Body of pancreas (tissue), 4 donors: ENCODE data around the gene GANAB. TPM values are rescaled to one million over a fixed set of nuclear protein-coding genes. Genes with fewer than 3 reads are reported as not detected.

Source experiments
- ATAC-seq: fragments of 150-250 bp; one replicate; pipeline ENCODE4 v1.9.1; 2016
- DNase-seq, 4 donors: peaks; one replicate each; pipeline ENCODE4 v3.0.0-alpha.2; 2019
- H3K27ac ChIP-seq, 4 donors: fragments of 200-600 bp; sonication (generic); 1 replicate in 3 of 4; 2 replicates in 1 of 4; pipeline versions ENCODE4 v1.5.1 to v1.6.1; 2016 to 2019; ENCODE audit warnings: mild to moderate bottlenecking in 1 of 4, mixed read lengths in 1 of 4, moderate library complexity in 1 of 4
- H3K27me3 ChIP-seq, 2 donors: fragments of 200-600 bp; sonication (generic); one replicate each; pipeline ENCODE4 v1.6.0; 2016; ENCODE audit warnings: mild to moderate bottlenecking in 1 of 2
- H3K36me3 ChIP-seq, 2 donors: fragments of 200-600 bp; sonication (generic); replicated peaks in 1 of 2; 2 replicates each; pipeline ENCODE4 v1.5.1; 2016; ENCODE audit warnings: low read depth in 2 of 2; ENCODE audit not compliant: insufficient read depth in 1 of 2
- H3K4me1 ChIP-seq: fragments of 200-600 bp; sonication (generic); one replicate; pipeline ENCODE4 v1.6.0; 2016
- H3K4me3 ChIP-seq, 2 donors: fragments of 200-600 bp; sonication (generic); 1 replicate in 1 of 2; 2 replicates in 1 of 2; pipeline ENCODE4 v1.5.1; 2016 to 2019
- H3K9me3 ChIP-seq, 3 donors: fragments of 200-600 bp; sonication (generic); 1 replicate in 2 of 3; 2 replicates in 1 of 3; pipeline ENCODE4 v1.5.1; 2016
- CTCF ChIP-seq, 7 experiments: fragments of 450-650 bp in 4 of 7; fragments of 200-600 bp in 3 of 7; sonication (generic) in 3 of 7; IDR thresholded peaks; one replicate each; pipeline ENCODE4 v1.5.1; 2016 to 2019; ENCODE audit warnings: antibody characterized with exemption in 7 of 7
- POLR2A ChIP-seq, 3 donors: fragments of 450-650 bp; IDR thresholded peaks; one replicate each; pipeline ENCODE4 v1.6.1; 2016; ENCODE audit warnings: antibody characterized with exemption in 3 of 3, mild to moderate bottlenecking in 2 of 3
- WGBS, 2 donors: methylation state at CpG; one replicate each; pipeline ENCODE4 v1.1.5; 2017; 5-methylcytosine and 5-hydroxymethylcytosine counted together
- intact Hi-C: fragments of 100-400 bp; cut with DNase I; formaldehyde crosslinking; loops from one replicate; pipeline ENCODE4 v1.15.1; 2023
- total RNA-seq, 2 donors: library from RNA; depleted of rRNA; stranded (reverse); fragments of >200 nt; gene quantifications; one replicate each; pipeline ENCODE4 v1.1.0, GENCODE V29; 2016

Gene GANAB
- total RNA-seq, 2 donors from 2014 or later, result 62.3 to 64.9 TPM

GRCh38 chr11:62610814-62611704 is 35.4 kb downstream of the GANAB start:
- peak overlapping the region in 1 of 2 donors; percentile 54 for H3K4me3 ChIP-seq
- no peaks in the 10 kb centered on the region for H3K9me3 ChIP-seq
- H3K4me1 ChIP-seq, result peaks cover 22% of the 10 kb centered on the region
- H3K27ac ChIP-seq, result peak overlapping the region in 3 of 4 donors; percentile 82 to 94 (median 83)
- DNase-seq (no peak), ATAC-seq (no peak)
- 74 to 79% methylated on average over 8 to 28 of the region's 28 CpGs for WGBS, 2 donors
- intact Hi-C loops, result no loop called here
- no peaks in the 10 kb centered on the region for H3K27me3 ChIP-seq
- no peak for TF ChIP-seq POLR2A (IDR thresholded peaks at IDR 0.05)
- no peak for TF ChIP-seq CTCF (IDR thresholded peaks at IDR 0.05)
- H3K36me3 ChIP-seq, result no peaks in the 10 kb centered on the region

GRCh38 chr11:62610403-62610802 is 36.0 kb downstream of the GANAB start:
- ATAC-seq (no peak), DNase-seq (no peak)
- intact Hi-C loops, result no loop called here
- Histone ChIP-seq H3K4me3 (no peak overlapping the region), H3K4me1 (peaks cover 22% of the 10 kb centered on the region), H3K36me3 (no peaks in the 10 kb centered on the region), H3K27ac (no peak overlapping the region), H3K9me3 (no peaks in the 10 kb centered on the region), H3K27me3 (no peaks in the 10 kb centered on the region)
- WGBS, 2 donors, result 84 to 92% methylated on average over 5 to 6 of the region's 6 CpGs
- TF ChIP-seq POLR2A (IDR thresholded peaks at IDR 0.05), result no peak
- TF ChIP-seq CTCF (IDR thresholded peaks at IDR 0.05), result no peak

DNA sequence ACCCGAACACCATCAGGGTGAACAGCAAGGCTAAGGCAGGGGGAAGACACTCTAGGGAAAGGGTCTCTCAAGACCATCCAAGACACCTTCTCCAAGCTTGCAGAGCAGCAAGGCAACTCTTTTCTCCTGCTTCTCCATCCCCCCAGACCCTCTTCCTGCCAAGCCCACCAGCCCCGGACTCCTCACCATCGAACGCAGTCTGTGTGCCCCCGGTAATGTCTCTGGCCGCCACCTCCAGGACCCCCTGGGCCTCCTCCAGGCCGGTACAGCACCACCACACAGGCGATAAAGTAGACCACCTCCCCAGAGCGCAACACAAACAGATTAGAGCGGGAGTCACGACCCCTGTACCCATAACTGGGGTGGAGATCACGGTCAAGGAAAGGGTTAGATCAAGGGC is 37.6 kb downstream of the GANAB start:
- Histone ChIP-seq H3K9me3 (no peaks in the 10 kb centered on the region), H3K27me3 (no peaks in the 10 kb centered on the region), H3K27ac (no peak overlapping the region), H3K36me3 (no peaks in the 10 kb centered on the region), H3K4me3 (no peak overlapping the region), H3K4me1 (peaks cover 22% of the 10 kb centered on the region)
- 87 to 92% methylated on average over 7 to 12 of the region's 12 CpGs for WGBS, 2 donors
- intact Hi-C loops, result no loop called here
- DNase-seq, result no peak
- TF ChIP-seq CTCF (IDR thresholded peaks at IDR 0.05) (no peak), POLR2A (IDR thresholded peaks at IDR 0.05) (no peak)
- ATAC-seq, result no peak

- Histone ChIP-seq H3K27me3 (no peaks in the 10 kb centered on the region), H3K4me1 (peaks cover 16% of the 10 kb centered on the region), H3K4me3 (no peak overlapping the region), H3K9me3 (no peaks in the 10 kb centered on the region), H3K36me3 (no peaks in the 10 kb centered on the region), H3K27ac (no peak overlapping the region)
- TF ChIP-seq CTCF (IDR thresholded peaks at IDR 0.05) (no peak), POLR2A (IDR thresholded peaks at IDR 0.05) (no peak)
- intact Hi-C loops, result no loop called here
- no peak for ATAC-seq
- DNase-seq, result no peak
- WGBS, 2 donors, result 87 to 96% methylated on average over 3 to 4 of the region's 4 CpGs
Observed at GRCh38 chr11:62607714-62608113, 38.7 kb downstream of the GANAB start.

GRCh38 chr11:62605902-62606301 is 40.5 kb downstream of the GANAB start:
- no peaks in the 10 kb centered on the region for H3K9me3 ChIP-seq
- DNase-seq (no peak), ATAC-seq (no peak)
- no peak overlapping the region for H3K27ac ChIP-seq
- no peak overlapping the region for H3K4me3 ChIP-seq
- H3K27me3 ChIP-seq, result no peaks in the 10 kb centered on the region
- intact Hi-C loops, result no loop called here
- H3K36me3 ChIP-seq, result no peaks in the 10 kb centered on the region
- H3K4me1 ChIP-seq, result peaks cover 14% of the 10 kb centered on the region
- TF ChIP-seq CTCF (IDR thresholded peaks at IDR 0.05), result no peak
- no peak for TF ChIP-seq POLR2A (IDR thresholded peaks at IDR 0.05)
- 94 to 97% methylated on average over 7 to 15 of the region's 15 CpGs for WGBS, 2 donors
